PFSK-1 (cell line): Measurements from ENCODE around the gene SLC35G3.

Experiments used
- FOXP2 ChIP-seq: optimal IDR thresholded peaks from 2 replicates; pipeline ENCODE3; 2011; ENCODE audit warnings: borderline replicate concordance, control low read depth, inconsistent platforms; ENCODE audit not compliant: insufficient read depth; ENCODE audit errors: extremely low read length, extremely low read depth
- POLR2AphosphoS5 ChIP-seq: IDR thresholded peaks from 2 replicates; pipeline ENCODE4 v1.6.1; 2012; ENCODE audit warnings: low read depth, mild to moderate bottlenecking, control low read depth, low read length, moderate library complexity
- REST ChIP-seq, 2 experiments: IDR thresholded peaks; 2 replicates each; pipeline versions ENCODE4 v1.6.1 to v1.8.0; 2011 to 2012; ENCODE audit warnings: low read depth in 2 of 2, low read length in 2 of 2, control low read depth in 1 of 2, inconsistent platforms in 1 of 2, mild to moderate bottlenecking in 1 of 2, moderate library complexity in 1 of 2; ENCODE audit not compliant: insufficient read depth in 1 of 2
- SIN3A ChIP-seq: IDR thresholded peaks from 2 replicates; pipeline ENCODE4 v1.6.1; 2012; ENCODE audit warnings: mild to moderate bottlenecking, low read length, moderate library complexity, borderline replicate concordance; ENCODE audit not compliant: insufficient read depth
- TAF1 ChIP-seq: IDR thresholded peaks from 2 replicates; pipeline ENCODE4 v1.6.1; 2012; ENCODE audit warnings: low read length, control low read depth, borderline replicate concordance; ENCODE audit not compliant: insufficient read depth

SLC35G3 gene

GRCh38 chr17:35240861-35241260 is 46.7 kb upstream of the SLC35G3 start:
- no peak for TF ChIP-seq FOXP2
- no peak for TF ChIP-seq TAF1
- TF ChIP-seq POLR2AphosphoS5: no peak
- no peak for TF ChIP-seq SIN3A
- TF ChIP-seq REST (IDR thresholded peaks at IDR 0.05; ENCODE audit: insufficient read depth in 1 of 2, low read depth in 2 of 2, low read length in 2 of 2): no peak

- no peak for TF ChIP-seq SIN3A
- no peak for TF ChIP-seq TAF1
- TF ChIP-seq POLR2AphosphoS5: no peak
- no peak for TF ChIP-seq REST (IDR thresholded peaks at IDR 0.05; ENCODE audit: insufficient read depth in 1 of 2, low read depth in 2 of 2, low read length in 2 of 2)
- TF ChIP-seq FOXP2: no peak
These were observed 45.6 kb upstream of the SLC35G3 start for GRCh38 chr17:35239823-35240222.

DNA sequence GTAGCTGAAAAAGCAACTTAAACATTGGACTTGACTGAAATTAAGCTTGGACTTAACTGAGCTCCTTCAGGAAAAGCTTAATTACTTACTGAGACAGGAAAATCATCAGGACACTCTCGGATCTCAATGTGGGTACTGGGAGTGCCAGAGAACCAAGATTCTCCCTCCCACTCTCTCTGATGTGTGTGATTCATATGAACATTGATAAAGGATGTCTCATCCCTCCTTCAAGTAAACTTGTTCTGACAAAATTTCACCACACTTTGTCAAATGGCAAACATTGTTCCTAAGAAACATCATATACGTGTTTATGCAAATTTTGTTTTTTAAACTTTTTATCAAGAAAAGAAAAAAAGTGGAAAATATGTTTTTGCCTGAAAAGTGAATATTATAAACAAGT is 44.6 kb upstream of the SLC35G3 start:
- TF ChIP-seq REST (IDR thresholded peaks at IDR 0.05; ENCODE audit: insufficient read depth in 1 of 2, low read depth in 2 of 2, low read length in 2 of 2): no peak
- TF ChIP-seq SIN3A: no peak
- TF ChIP-seq POLR2AphosphoS5: no peak
- TF ChIP-seq FOXP2: no peak
- TF ChIP-seq TAF1: no peak

- TF ChIP-seq TAF1 (no peak), FOXP2 (no peak), POLR2AphosphoS5 (no peak), REST (IDR thresholded peaks at IDR 0.05; ENCODE audit: insufficient read depth in 1 of 2, low read depth in 2 of 2, low read length in 2 of 2) (no peak), SIN3A (no peak)
These were observed 42.6 kb upstream of the SLC35G3 start for GRCh38 chr17:35236821-35237220.

- TF ChIP-seq POLR2AphosphoS5: no peak
- TF ChIP-seq TAF1: no peak
- TF ChIP-seq REST (IDR thresholded peaks at IDR 0.05; ENCODE audit: insufficient read depth in 1 of 2, low read depth in 2 of 2, low read length in 2 of 2): no peak
- no peak for TF ChIP-seq FOXP2
- TF ChIP-seq SIN3A: no peak
These were observed 41.7 kb upstream of the SLC35G3 start for GRCh38 chr17:35235917-35236316.
